Measurements from ENCODE around the gene BTF3. TPM values are rescaled to one million over a fixed set of nuclear protein-coding genes. Genes with fewer than 3 reads are reported as not detected.

The BTF3 gene
- total and polyA plus RNA-seq, 9 of the 15 experiments (the other 6 are each of a cell fraction or from before 2014, with no cell fraction given): 534 to 1,637 (median 848) TPM

DNA sequence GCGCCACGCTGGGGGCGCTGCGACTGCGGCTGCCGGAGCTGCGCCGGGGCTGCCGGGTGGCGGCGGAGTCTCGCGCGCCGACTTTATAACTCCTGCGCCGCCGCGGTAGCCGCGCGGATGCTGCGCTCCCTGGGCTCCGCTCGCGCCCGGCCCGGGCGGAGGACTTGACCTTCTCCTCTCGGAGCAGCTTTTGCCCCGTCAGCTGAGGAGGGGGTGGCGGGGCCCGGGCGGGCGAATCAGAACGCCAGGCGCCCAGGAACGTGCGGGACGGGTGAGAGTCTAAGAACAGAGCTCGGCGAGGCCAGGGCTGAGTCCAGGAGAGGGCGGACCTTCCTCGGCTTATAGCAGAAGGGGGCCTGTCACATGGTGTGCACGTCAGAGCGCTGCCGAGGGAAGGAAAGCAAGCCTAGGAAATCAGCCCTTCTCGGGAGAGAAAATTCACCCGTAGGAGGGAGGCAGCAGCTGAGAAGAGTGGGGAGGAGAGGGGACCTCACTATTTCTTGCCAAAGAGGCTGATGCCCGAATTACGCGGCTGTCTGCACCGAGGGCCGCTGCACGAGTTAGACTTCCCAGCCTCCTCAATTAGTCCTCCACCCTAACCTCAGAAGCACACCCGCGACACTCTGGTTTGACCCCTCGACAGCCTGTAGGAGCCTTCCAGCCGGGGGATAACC, 49.6 kb upstream of the BTF3 start, which contains the start of gene FOXD1 (continued):
- TF ChIP-seq NCOA4 (IDR thresholded peaks at IDR 0.05; ENCODE audit: partially characterized antibody) (no peak), BRCA1 (IDR thresholded peaks at IDR 0.05) (no peak), BRCA1 (CRISPR knock-in tag; IDR thresholded peaks at IDR 0.05) (no peak), ZNF263 (CRISPR knock-in tag; IDR thresholded peaks at IDR 0.05; ENCODE audit: borderline replicate concordance) (no peak), RAD51 (IDR thresholded peaks at IDR 0.05; ENCODE audit: borderline replicate concordance, low read depth) (peak; percentile 80), TRIM24 (IDR thresholded peaks at IDR 0.05) (no peak), TBP (optimal IDR thresholded peaks at IDR 0.05; ENCODE audit: low read depth, low read length) (peak; percentile 36), LEF1 (IDR thresholded peaks at IDR 0.05) (no peak), SUPT5H (IDR thresholded peaks at IDR 0.05) (no peak), L3MBTL2 (IDR thresholded peaks at IDR 0.05) (peak; percentile 89), FOXA1 (IDR thresholded peaks at IDR 0.05; ENCODE audit: borderline replicate concordance) (no peak), MTA2 (IDR thresholded peaks at IDR 0.05; ENCODE audit: low read depth) (no peak), NFE2L1 (tag; IDR thresholded peaks at IDR 0.05; ENCODE audit: borderline replicate concordance, low read depth) (no peak), ZNF143 (CRISPR knock-in tag; IDR thresholded peaks at IDR 0.05) (no peak), SMAD1 (IDR thresholded peaks at IDR 0.05; ENCODE audit: low read depth, low read length, partially characterized antibody) (no peak), TAF1 (IDR thresholded peaks at IDR 0.05; ENCODE audit: control insufficient read depth, extremely low read depth, insufficient read depth, low read length, severe bottlenecking) (no peak), IRF2 (CRISPR knock-in tag; IDR thresholded peaks at IDR 0.05) (no peak)
- TF ChIP-seq, protein P1, sequence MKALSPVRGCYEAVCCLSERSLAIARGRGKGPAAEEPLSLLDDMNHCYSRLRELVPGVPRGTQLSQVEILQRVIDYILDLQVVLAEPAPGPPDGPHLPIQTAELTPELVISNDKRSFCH (CRISPR knock-in tag; IDR thresholded peaks at IDR 0.05): no peak
- TF ChIP-seq, protein P1 (tag; IDR thresholded peaks at IDR 0.05): no peak
- TF ChIP-seq, protein P2, sequence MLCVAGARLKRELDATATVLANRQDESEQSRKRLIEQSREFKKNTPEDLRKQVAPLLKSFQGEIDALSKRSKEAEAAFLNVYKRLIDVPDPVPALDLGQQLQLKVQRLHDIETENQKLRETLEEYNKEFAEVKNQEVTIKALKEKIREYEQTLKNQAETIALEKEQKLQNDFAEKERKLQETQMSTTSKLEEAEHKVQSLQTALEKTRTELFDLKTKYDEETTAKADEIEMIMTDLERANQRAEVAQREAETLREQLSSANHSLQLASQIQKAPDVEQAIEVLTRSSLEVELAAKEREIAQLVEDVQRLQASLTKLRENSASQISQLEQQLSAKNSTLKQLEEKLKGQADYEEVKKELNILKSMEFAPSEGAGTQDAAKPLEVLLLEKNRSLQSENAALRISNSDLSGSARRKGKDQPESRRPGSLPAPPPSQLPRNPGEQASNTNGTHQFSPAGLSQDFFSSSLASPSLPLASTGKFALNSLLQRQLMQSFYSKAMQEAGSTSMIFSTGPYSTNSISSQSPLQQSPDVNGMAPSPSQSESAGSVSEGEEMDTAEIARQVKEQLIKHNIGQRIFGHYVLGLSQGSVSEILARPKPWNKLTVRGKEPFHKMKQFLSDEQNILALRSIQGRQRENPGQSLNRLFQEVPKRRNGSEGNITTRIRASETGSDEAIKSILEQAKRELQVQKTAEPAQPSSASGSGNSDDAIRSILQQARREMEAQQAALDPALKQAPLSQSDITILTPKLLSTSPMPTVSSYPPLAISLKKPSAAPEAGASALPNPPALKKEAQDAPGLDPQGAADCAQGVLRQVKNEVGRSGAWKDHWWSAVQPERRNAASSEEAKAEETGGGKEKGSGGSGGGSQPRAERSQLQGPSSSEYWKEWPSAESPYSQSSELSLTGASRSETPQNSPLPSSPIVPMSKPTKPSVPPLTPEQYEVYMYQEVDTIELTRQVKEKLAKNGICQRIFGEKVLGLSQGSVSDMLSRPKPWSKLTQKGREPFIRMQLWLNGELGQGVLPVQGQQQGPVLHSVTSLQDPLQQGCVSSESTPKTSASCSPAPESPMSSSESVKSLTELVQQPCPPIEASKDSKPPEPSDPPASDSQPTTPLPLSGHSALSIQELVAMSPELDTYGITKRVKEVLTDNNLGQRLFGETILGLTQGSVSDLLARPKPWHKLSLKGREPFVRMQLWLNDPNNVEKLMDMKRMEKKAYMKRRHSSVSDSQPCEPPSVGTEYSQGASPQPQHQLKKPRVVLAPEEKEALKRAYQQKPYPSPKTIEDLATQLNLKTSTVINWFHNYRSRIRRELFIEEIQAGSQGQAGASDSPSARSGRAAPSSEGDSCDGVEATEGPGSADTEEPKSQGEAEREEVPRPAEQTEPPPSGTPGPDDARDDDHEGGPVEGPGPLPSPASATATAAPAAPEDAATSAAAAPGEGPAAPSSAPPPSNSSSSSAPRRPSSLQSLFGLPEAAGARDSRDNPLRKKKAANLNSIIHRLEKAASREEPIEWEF (CRISPR knock-in tag; IDR thresholded peaks at IDR 0.05): no peak
- TF ChIP-seq, protein P3, sequence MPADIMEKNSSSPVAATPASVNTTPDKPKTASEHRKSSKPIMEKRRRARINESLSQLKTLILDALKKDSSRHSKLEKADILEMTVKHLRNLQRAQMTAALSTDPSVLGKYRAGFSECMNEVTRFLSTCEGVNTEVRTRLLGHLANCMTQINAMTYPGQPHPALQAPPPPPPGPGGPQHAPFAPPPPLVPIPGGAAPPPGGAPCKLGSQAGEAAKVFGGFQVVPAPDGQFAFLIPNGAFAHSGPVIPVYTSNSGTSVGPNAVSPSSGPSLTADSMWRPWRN (IDR thresholded peaks at IDR 0.05; ENCODE audit: low read depth): no peak
- TF ChIP-seq, protein P4, sequence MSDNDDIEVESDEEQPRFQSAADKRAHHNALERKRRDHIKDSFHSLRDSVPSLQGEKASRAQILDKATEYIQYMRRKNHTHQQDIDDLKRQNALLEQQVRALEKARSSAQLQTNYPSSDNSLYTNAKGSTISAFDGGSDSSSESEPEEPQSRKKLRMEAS (CRISPR knock-in tag; IDR thresholded peaks at IDR 0.05): peak; percentile 12; the same call in 1 of the 2 replicates
- TF ChIP-seq, protein P5, sequence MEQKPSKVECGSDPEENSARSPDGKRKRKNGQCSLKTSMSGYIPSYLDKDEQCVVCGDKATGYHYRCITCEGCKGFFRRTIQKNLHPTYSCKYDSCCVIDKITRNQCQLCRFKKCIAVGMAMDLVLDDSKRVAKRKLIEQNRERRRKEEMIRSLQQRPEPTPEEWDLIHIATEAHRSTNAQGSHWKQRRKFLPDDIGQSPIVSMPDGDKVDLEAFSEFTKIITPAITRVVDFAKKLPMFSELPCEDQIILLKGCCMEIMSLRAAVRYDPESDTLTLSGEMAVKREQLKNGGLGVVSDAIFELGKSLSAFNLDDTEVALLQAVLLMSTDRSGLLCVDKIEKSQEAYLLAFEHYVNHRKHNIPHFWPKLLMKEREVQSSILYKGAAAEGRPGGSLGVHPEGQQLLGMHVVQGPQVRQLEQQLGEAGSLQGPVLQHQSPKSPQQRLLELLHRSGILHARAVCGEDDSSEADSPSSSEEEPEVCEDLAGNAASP (IDR thresholded peaks at IDR 0.05): no peak
